PC-3 (cell line): ENCODE data around the gene AP1B1.

Experiments
- EZH2 ChIP-seq: fragments of 300-600 bp; sonication (generic); IDR thresholded peaks from one replicate; pipeline ENCODE4 v1.6.1; 2017; ENCODE audit warnings: antibody characterized with exemption, mild to moderate bottlenecking, low read length; ENCODE audit not compliant: unreplicated experiment
- EZH2phosphoT487 ChIP-seq: fragments of 300-600 bp; sonication (generic); IDR thresholded peaks from 2 replicates; pipeline ENCODE4 v1.6.1; 2018; ENCODE audit warnings: mild to moderate bottlenecking, antibody characterized with exemption, low read length, borderline replicate concordance
- TF ChIP-seq, protein P1 (sequence below): fragments of 300-600 bp; sonication (generic); conservative IDR thresholded peaks from 2 replicates; pipeline ENCODE4 v1.5.1; 2017; ENCODE audit warnings: antibody characterized with exemption, low read depth, mild to moderate bottlenecking, low read length

DNA sequence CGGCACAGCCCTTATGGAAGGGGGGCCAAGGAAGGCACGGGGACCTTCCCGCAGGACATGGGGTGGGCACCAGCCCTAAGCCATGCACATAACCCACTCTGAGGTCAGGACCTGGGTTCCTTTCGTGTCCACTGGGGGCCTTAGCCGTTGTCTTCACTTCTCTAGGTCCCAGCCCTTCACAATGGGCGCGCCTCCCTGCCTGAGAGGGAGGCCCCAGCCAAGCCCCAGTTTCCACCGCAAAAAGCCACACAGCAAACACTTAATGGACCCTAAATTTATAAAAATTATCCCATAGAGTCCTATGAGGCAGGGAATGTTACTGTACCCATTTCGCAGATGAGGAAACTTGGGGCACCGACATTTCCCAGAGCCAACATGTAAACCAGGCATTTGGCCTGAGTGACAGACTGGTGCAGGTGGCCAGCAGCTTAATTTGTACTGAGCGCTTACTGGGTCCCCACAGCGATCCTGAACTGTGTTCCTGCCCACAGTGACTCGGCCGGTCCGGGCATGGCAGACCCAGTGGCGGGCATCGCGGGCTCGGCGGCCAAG, 80.7 kb downstream of the AP1B1 start:
- TF ChIP-seq, protein P1, sequence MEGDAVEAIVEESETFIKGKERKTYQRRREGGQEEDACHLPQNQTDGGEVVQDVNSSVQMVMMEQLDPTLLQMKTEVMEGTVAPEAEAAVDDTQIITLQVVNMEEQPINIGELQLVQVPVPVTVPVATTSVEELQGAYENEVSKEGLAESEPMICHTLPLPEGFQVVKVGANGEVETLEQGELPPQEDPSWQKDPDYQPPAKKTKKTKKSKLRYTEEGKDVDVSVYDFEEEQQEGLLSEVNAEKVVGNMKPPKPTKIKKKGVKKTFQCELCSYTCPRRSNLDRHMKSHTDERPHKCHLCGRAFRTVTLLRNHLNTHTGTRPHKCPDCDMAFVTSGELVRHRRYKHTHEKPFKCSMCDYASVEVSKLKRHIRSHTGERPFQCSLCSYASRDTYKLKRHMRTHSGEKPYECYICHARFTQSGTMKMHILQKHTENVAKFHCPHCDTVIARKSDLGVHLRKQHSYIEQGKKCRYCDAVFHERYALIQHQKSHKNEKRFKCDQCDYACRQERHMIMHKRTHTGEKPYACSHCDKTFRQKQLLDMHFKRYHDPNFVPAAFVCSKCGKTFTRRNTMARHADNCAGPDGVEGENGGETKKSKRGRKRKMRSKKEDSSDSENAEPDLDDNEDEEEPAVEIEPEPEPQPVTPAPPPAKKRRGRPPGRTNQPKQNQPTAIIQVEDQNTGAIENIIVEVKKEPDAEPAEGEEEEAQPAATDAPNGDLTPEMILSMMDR: no peak
- TF ChIP-seq EZH2 (no peak), EZH2phosphoT487 (no peak)
